GM23248 (cell line): Measurements from ENCODE around the gene DOCK10. TPM values are rescaled to one million over a fixed set of nuclear protein-coding genes. Genes with fewer than 3 reads are reported as not detected.

Experiments
- DNase-seq: peaks from one replicate; pipeline ENCODE4 v3.0.0-alpha.2; 2015
- H2AFZ ChIP-seq: fragments of 200-600 bp; sonication (generic); 2 replicates; pipeline ENCODE4 v1.6.1; 2016; ENCODE audit warnings: antibody characterized with exemption
- H3F3A ChIP-seq: fragments of 200-600 bp; sonication (generic); 2 replicates; pipeline ENCODE4 v1.6.1; 2016; ENCODE audit warnings: mild to moderate bottlenecking, antibody characterized with exemption, mixed run types; ENCODE audit not compliant: insufficient read depth
- H3K27ac ChIP-seq: fragments of 200-600 bp; sonication (generic); 2 replicates; pipeline ENCODE4 v1.5.1; 2016; ENCODE audit warnings: mild to moderate bottlenecking
- H3K27me3 ChIP-seq: fragments of 200-600 bp; sonication (generic); replicated peaks from 2 replicates; pipeline ENCODE4 v1.6.1; 2016; ENCODE audit warnings: mild to moderate bottlenecking; ENCODE audit not compliant: insufficient read depth
- H3K36me3 ChIP-seq: fragments of 200-600 bp; sonication (generic); 2 replicates; pipeline ENCODE4 v1.6.1; 2016; ENCODE audit warnings: low read depth, mild to moderate bottlenecking
- H3K4me1 ChIP-seq: fragments of 200-600 bp; sonication (generic); 2 replicates; pipeline ENCODE4 v1.6.1; 2016; ENCODE audit warnings: mild to moderate bottlenecking; ENCODE audit not compliant: insufficient read depth
- H3K4me2 ChIP-seq: fragments of 200-600 bp; sonication (generic); one replicate; pipeline ENCODE4 v1.6.1; 2016; ENCODE audit warnings: mild to moderate bottlenecking; ENCODE audit not compliant: unreplicated experiment
- H3K4me3 ChIP-seq: fragments of 200-600 bp; sonication (generic); 2 replicates; pipeline ENCODE4 v1.5.1; 2016; ENCODE audit warnings: mild to moderate bottlenecking
- H3K79me2 ChIP-seq: fragments of 200-600 bp; sonication (generic); 2 replicates; pipeline ENCODE4 v1.6.1; 2016; ENCODE audit warnings: mild to moderate bottlenecking; ENCODE audit not compliant: insufficient read depth
- H3K9ac ChIP-seq: fragments of 200-600 bp; sonication (generic); 2 replicates; pipeline ENCODE4 v1.6.1; 2016; ENCODE audit warnings: mild to moderate bottlenecking
- H3K9me2 ChIP-seq: fragments of 200-600 bp; sonication (generic); 2 replicates; pipeline ENCODE4 v1.6.1; 2016; ENCODE audit warnings: mixed run types, mild to moderate bottlenecking, moderate library complexity; ENCODE audit not compliant: insufficient read depth
- H3K9me3 ChIP-seq: fragments of 200-600 bp; sonication (generic); one replicate; pipeline ENCODE4 v1.6.1; 2017; ENCODE audit warnings: low read depth
- H4K20me1 ChIP-seq: fragments of 200-600 bp; sonication (generic); 2 replicates; pipeline ENCODE4 v1.6.0; 2016; ENCODE audit not compliant: insufficient read depth
- EZH2 ChIP-seq: fragments of 200-600 bp; sonication (generic); IDR thresholded peaks from 2 replicates; pipeline ENCODE4 v1.6.1; 2018; ENCODE audit warnings: antibody characterized with exemption, mild to moderate bottlenecking; ENCODE audit not compliant: insufficient read depth, poor library complexity, severe bottlenecking
- EZH2phosphoT487 ChIP-seq: fragments of 200-600 bp; sonication (generic); IDR thresholded peaks from 2 replicates; pipeline ENCODE4 v1.6.1; 2018; ENCODE audit warnings: antibody characterized with exemption, moderate library complexity, mild to moderate bottlenecking, low read depth; ENCODE audit not compliant: insufficient read depth
- WGBS, 2 experiments: methylation state at CpG; one replicate each; pipeline ENCODE4 v1.1.6; 2015 to 2017; ENCODE audit warnings: low lambda C conversion rate in 2 of 2, low coverage in 1 of 2; ENCODE audit errors: missing lambda C conversion rate in 2 of 2; 5-methylcytosine and 5-hydroxymethylcytosine counted together
- in situ Hi-C: fragments of 300-500 bp; cut with MboI; formaldehyde crosslinking; loops from 2 replicates; pipeline ENCODE4 v1.15.0; 2020
- polyA plus RNA-seq: library from polyadenylated mRNA; unstranded; fragments of >200 nt; fragmentation: Nextera tagmentation; extraction: Ambion mirVana; gene quantifications from 2 replicates; pipeline ENCODE4 v1.2.1, GENCODE V29; 2016
- total RNA-seq: library from RNA; depleted of rRNA; stranded (reverse); fragments of >200 nt; shearing (Covaris generic); gene quantifications from 2 replicates; pipeline ENCODE4 v1.2.3, GENCODE V29; 2014

Gene DOCK10
- total and polyA plus RNA-seq, 2 experiments from 2014 or later: 8.5 to 19.2 TPM

DNA sequence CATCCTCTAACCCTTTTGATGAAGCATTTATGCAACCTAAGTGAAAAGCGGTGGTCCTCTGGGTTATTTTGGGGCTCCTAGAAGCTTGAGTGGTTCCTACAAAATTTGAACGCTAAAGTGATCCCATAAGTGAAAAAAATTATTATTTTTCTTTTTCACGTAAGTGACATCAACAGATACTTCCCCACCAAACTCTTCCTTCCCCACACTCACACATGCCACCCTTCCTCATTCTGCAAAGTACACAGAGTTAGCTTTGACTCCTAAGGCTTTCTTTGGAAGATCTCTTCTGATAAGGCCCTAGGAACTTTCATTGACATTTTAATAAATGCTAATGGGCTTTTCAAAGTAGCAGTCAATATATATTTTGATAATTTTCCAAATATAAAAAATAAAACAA lies 109.7 kb downstream of the DOCK10 start:
- H3K9me3 ChIP-seq: no peaks in the 10 kb centered on the region
- peaks cover 16% of the 10 kb centered on the region for H3F3A ChIP-seq
- peaks cover 84% of the 10 kb centered on the region for H3K79me2 ChIP-seq
- no peaks in the 10 kb centered on the region for H3K9me2 ChIP-seq
- no peak overlapping the region for H3K4me2 ChIP-seq
- peaks cover 13% of the 10 kb centered on the region for H3K4me1 ChIP-seq
- H4K20me1 ChIP-seq: no peaks in the 10 kb centered on the region
- H3K27me3 ChIP-seq: no peaks in the 10 kb centered on the region
- H3K36me3 ChIP-seq: peaks cover 4% of the 10 kb centered on the region; the same call in 1 of the 2 replicates
- in situ Hi-C loops: no loop called here
- H3K9ac ChIP-seq: no peak overlapping the region
- H3K27ac ChIP-seq: no peak overlapping the region
- TF ChIP-seq EZH2phosphoT487 (no peak), EZH2 (no peak)
- H3K4me3 ChIP-seq: no peak overlapping the region
- 91 to 99% methylated on average over 3 of the region's 3 CpGs for WGBS, 2 experiments
- no peak for DNase-seq
- no peak overlapping the region for H2AFZ ChIP-seq

DNA sequence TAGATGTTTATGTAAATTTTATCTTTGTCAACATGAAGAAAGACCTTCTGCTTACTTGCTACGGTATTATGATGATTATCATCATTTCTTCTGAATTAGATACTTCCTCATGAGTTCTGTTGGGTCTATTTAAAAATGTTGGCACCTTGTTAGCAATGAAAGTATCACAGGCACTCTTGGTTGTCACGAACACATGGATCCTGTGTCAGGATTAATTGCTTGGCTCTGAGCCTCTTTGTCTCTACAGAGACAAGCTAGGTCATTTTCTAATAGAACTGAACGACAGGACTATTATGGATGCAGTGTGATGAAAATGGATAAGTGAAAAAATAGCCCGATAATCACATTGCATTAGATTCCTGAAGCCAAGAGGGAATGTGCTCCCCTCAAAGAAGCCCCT lies 110.3 kb downstream of the DOCK10 start:
- H3F3A ChIP-seq: peaks cover 22% of the 10 kb centered on the region
- DNase-seq: no peak
- no peak overlapping the region for H3K27ac ChIP-seq
- H2AFZ ChIP-seq: no peak overlapping the region
- WGBS, 2 experiments: 97 to 98% methylated on average over 4 of the region's 4 CpGs
- no peaks in the 10 kb centered on the region for H3K9me2 ChIP-seq
- in situ Hi-C loops: no loop called here
- no peaks in the 10 kb centered on the region for H3K27me3 ChIP-seq
- no peak overlapping the region for H3K4me2 ChIP-seq
- peaks cover 4% of the 10 kb centered on the region; the same call in 1 of the 2 replicates for H3K36me3 ChIP-seq
- no peak overlapping the region for H3K4me3 ChIP-seq
- no peaks in the 10 kb centered on the region for H3K9me3 ChIP-seq
- H3K9ac ChIP-seq: no peak overlapping the region
- TF ChIP-seq EZH2phosphoT487 (no peak), EZH2 (no peak)
- no peaks in the 10 kb centered on the region for H4K20me1 ChIP-seq
- H3K4me1 ChIP-seq: peaks cover 13% of the 10 kb centered on the region
- H3K79me2 ChIP-seq: peaks cover 79% of the 10 kb centered on the region

DNA sequence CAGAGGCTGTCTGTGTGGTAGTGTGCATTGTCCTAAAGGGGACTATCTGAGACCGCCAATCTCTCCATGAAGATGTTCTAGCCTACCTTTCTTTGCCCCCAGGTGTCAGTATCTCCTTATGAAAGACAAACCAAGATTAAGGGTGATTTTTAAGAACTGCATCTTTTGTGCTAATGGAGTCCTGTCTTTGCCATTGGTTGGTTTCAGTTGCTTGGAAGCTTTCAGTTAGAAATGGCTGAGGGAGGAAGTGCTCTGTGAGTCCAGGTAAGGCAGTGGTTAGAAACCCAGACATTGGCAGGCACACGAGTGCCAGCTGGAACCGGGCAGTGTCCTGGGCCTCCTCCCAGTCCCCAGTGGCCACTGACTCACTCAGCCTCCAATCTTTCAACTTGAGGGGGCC lies 111.3 kb downstream of the DOCK10 start:
- H3K9ac ChIP-seq: no peak overlapping the region
- no peak overlapping the region for H3K4me2 ChIP-seq
- peaks cover 69% of the 10 kb centered on the region for H3K79me2 ChIP-seq
- no peak overlapping the region for H2AFZ ChIP-seq
- H3K36me3 ChIP-seq: peaks cover 4% of the 10 kb centered on the region; the same call in 1 of the 2 replicates
- H3K9me2 ChIP-seq: no peaks in the 10 kb centered on the region
- no peaks in the 10 kb centered on the region for H3K9me3 ChIP-seq
- no peak overlapping the region for H3K4me3 ChIP-seq
- no peak overlapping the region for H3K27ac ChIP-seq
- 88% methylated on average over 3 of the region's 3 CpGs for WGBS, 2 experiments
- no peak for TF ChIP-seq EZH2phosphoT487
- TF ChIP-seq EZH2: no peak
- H4K20me1 ChIP-seq: no peaks in the 10 kb centered on the region
- in situ Hi-C loops: no loop called here
- DNase-seq: no peak
- no peaks in the 10 kb centered on the region for H3K27me3 ChIP-seq
- peaks cover 22% of the 10 kb centered on the region for H3K4me1 ChIP-seq
- H3F3A ChIP-seq: peaks cover 31% of the 10 kb centered on the region

DNA sequence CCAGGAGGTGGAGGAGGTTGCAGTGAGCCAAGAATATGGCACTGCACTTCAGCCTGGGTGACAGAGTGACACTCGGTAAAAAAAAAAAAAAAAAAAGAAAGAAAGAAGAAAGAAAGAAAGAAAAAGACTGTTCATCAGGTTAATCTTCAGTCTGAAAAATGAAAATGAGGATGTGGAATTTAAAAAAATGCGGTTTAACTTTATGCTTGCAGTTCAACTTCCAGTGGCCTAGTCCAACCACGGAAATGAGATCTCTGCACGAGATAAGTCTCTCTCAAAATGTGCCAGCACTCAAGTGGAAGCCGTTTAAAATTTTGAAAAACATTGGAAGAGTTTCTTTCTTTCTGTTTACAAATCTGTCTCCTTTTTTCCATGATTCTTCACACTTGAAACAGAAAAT lies 112.1 kb downstream of the DOCK10 start:
- H3K36me3 ChIP-seq: peaks cover 4% of the 10 kb centered on the region; the same call in 1 of the 2 replicates
- 95 to 100% methylated on average over 5 of the region's 5 CpGs for WGBS, 2 experiments
- H3K9me3 ChIP-seq: no peaks in the 10 kb centered on the region
- H3K4me2 ChIP-seq: no peak overlapping the region
- DNase-seq: no peak
- no peaks in the 10 kb centered on the region for H3K9me2 ChIP-seq
- peaks cover 25% of the 10 kb centered on the region for H3K4me1 ChIP-seq
- H3K27me3 ChIP-seq: no peaks in the 10 kb centered on the region
- H3K79me2 ChIP-seq: peaks cover 63% of the 10 kb centered on the region
- H3K27ac ChIP-seq: no peak overlapping the region
- no peak for TF ChIP-seq EZH2
- peaks cover 40% of the 10 kb centered on the region for H3F3A ChIP-seq
- H2AFZ ChIP-seq: no peak overlapping the region
- no peak overlapping the region for H3K4me3 ChIP-seq
- H4K20me1 ChIP-seq: no peaks in the 10 kb centered on the region
- H3K9ac ChIP-seq: no peak overlapping the region
- in situ Hi-C loops: no loop called here

DNA sequence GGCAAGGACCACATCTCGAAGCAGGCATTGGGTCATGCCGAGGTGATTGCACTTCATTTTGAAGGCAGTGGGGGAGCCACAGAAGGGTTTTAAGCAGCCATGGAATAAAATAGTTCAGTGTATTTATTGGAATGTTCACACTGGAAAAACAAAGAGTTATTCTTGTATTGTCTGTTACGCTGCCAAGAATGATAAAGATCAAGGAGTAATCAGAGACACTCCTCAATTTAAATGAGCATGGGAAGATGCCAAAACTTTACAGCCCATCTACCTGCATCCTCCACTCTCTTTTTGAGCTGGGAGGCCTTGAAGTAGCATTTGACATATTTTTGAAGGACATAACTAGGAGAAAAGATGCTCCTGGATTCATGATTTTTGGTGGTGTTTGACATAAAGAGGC lies 112.8 kb downstream of the DOCK10 start:
- Histone ChIP-seq H3K27me3 (no peaks in the 10 kb centered on the region), H3K79me2 (peaks cover 63% of the 10 kb centered on the region), H3F3A (peaks cover 46% of the 10 kb centered on the region), H3K4me3 (no peak overlapping the region), H3K4me2 (no peak overlapping the region), H3K27ac (no peak overlapping the region), H3K9me3 (no peaks in the 10 kb centered on the region), H3K9me2 (no peaks in the 10 kb centered on the region), H3K9ac (no peak overlapping the region), H3K36me3 (peaks cover 4% of the 10 kb centered on the region; the same call in 1 of the 2 replicates), H2AFZ (no peak overlapping the region), H3K4me1 (peaks cover 23% of the 10 kb centered on the region), H4K20me1 (no peaks in the 10 kb centered on the region)
- TF ChIP-seq EZH2phosphoT487: no peak
- TF ChIP-seq EZH2: no peak
- no peak for DNase-seq
- WGBS, 2 experiments: 92 to 97% methylated on average over 3 of the region's 3 CpGs
- in situ Hi-C loops: no loop called here
